ENCODE data around the gene PHF1. TPM values are rescaled to one million over a fixed set of nuclear protein-coding genes. Genes with fewer than 3 reads are reported as not detected.

Gene PHF1
- 12.5 to 19.8 TPM (median 15.7 TPM) in 5 replicates for total RNA-seq (2022; extraction: Qiagen RNA extraction; ENCODE audit: low read depth)

GRCh38 chr6:33410711-33411631 is at the start of gene PHF1:
TSS of gene PHF1 (plus strand) at chr6:33411014. CDS start at chr6:33412264, 1,250 bp downstream.

GRCh38 chr6:33391278-33391921 is 19.4 kb upstream of the PHF1 start, which contains the start of gene KIFC1:
TSS of gene KIFC1 (plus strand) at chr6:33391823. CDS start at chr6:33391986, 163 bp downstream.

GRCh38 chr6:33417903-33418689 is 7.3 kb downstream of the PHF1 start, which contains the start of gene CUTA:
TSS of gene CUTA (minus strand) at chr6:33418107. CDS start at chr6:33418000, 107 bp downstream.

GRCh38 chr6:33419580-33420490 is 9.0 kb downstream of the PHF1 start, which contains the start of gene SYNGAP1:
TSS of gene SYNGAP1 (plus strand) at chr6:33420065. CDS start at chr6:33420265, 200 bp downstream.

GRCh38 chr6:33454009-33454946 is 43.5 kb downstream of the PHF1 start, which contains the start of gene ZBTB9:
TSS of gene ZBTB9 (plus strand) at chr6:33454576. CDS start at chr6:33455101, 525 bp downstream.

Other genes with a start within 250 kb of the PHF1 start
- gene COL11A2, start 218.5 kb upstream of the PHF1 start, total RNA-seq (2022; extraction: Qiagen RNA extraction; ENCODE audit: low read depth) = 0.45 to 0.93 TPM (median 0.71 TPM) in 5 replicates
- gene RXRB, start 210.3 kb upstream of the PHF1 start, total RNA-seq (2022; extraction: Qiagen RNA extraction; ENCODE audit: low read depth) = 14.0 to 20.0 TPM (median 19.7 TPM) in 5 replicates
- 103 to 113 TPM (median 109 TPM) in 5 replicates for gene SLC39A7, start 210.1 kb upstream of the PHF1 start, total RNA-seq (2022; extraction: Qiagen RNA extraction; ENCODE audit: low read depth)
- gene HSD17B8, start 206.4 kb upstream of the PHF1 start, total RNA-seq (2022; extraction: Qiagen RNA extraction; ENCODE audit: low read depth) = 12.3 to 16.6 TPM (median 15.5 TPM) in 5 replicates
- gene RING1, start 202.5 kb upstream of the PHF1 start, total RNA-seq (2022; extraction: Qiagen RNA extraction; ENCODE audit: low read depth) = 19.3 to 26.3 TPM (median 23.1 TPM) in 5 replicates
- 15.1 to 17.6 TPM (median 15.5 TPM) in 5 replicates for gene VPS52, start 139.1 kb upstream of the PHF1 start, total RNA-seq (2022; extraction: Qiagen RNA extraction; ENCODE audit: low read depth)
- gene RPS18, start 138.9 kb upstream of the PHF1 start, total RNA-seq (2022; extraction: Qiagen RNA extraction; ENCODE audit: low read depth) = 2,539 to 2,848 TPM (median 2,622 TPM) in 5 replicates
- gene B3GALT4, start 133.9 kb upstream of the PHF1 start, total RNA-seq (2022; extraction: Qiagen RNA extraction; ENCODE audit: low read depth) = 0.38 to 0.91 TPM (median 0.81 TPM) in 5 replicates
- gene WDR46, start 121.8 kb upstream of the PHF1 start, total RNA-seq (2022; extraction: Qiagen RNA extraction; ENCODE audit: low read depth) = 50.1 to 58.6 TPM (median 53.8 TPM) in 5 replicates
- gene PFDN6, start 121.4 kb upstream of the PHF1 start, total RNA-seq (2022; extraction: Qiagen RNA extraction; ENCODE audit: low read depth) = 99.4 to 123 TPM (median 103 TPM) in 5 replicates
- 10.8 to 16.6 TPM (median 13.9 TPM) in 5 replicates for gene RGL2, start 112.1 kb upstream of the PHF1 start, total RNA-seq (2022; extraction: Qiagen RNA extraction; ENCODE audit: low read depth)
- gene TAPBP, start 96.9 kb upstream of the PHF1 start, total RNA-seq (2022; extraction: Qiagen RNA extraction; ENCODE audit: low read depth) = 35.4 to 40.0 TPM (median 38.7 TPM) in 5 replicates
- gene ZBTB22, start 93.3 kb upstream of the PHF1 start, total RNA-seq (2022; extraction: Qiagen RNA extraction; ENCODE audit: low read depth) = 2.5 to 3.6 TPM (median 3.2 TPM) in 5 replicates
- 35.4 to 36.9 TPM (median 35.9 TPM) in 5 replicates for gene DAXX, start 88.1 kb upstream of the PHF1 start, total RNA-seq (2022; extraction: Qiagen RNA extraction; ENCODE audit: low read depth)
- gene KIFC1, start 19.2 kb upstream of the PHF1 start, total RNA-seq (2022; extraction: Qiagen RNA extraction; ENCODE audit: low read depth) = 37.6 to 44.2 TPM (median 39.0 TPM) in 5 replicates
- gene CUTA, start 7.1 kb downstream of the PHF1 start, total RNA-seq (2022; extraction: Qiagen RNA extraction; ENCODE audit: low read depth) = 180 to 224 TPM (median 198 TPM) in 5 replicates
- gene SYNGAP1, start 9.1 kb downstream of the PHF1 start, total RNA-seq (2022; extraction: Qiagen RNA extraction; ENCODE audit: low read depth) = 3.6 to 4.7 TPM (median 3.9 TPM) in 5 replicates
- 9.9 to 12.4 TPM (median 11.5 TPM) in 5 replicates for gene ZBTB9, start 43.6 kb downstream of the PHF1 start, total RNA-seq (2022; extraction: Qiagen RNA extraction; ENCODE audit: low read depth)
- gene BAK1, start 169.3 kb downstream of the PHF1 start, total RNA-seq (2022; extraction: Qiagen RNA extraction; ENCODE audit: low read depth) = 36.4 to 43.8 TPM (median 41.0 TPM) in 5 replicates
- 33.8 to 49.1 TPM (median 43.2 TPM) in 5 replicates for gene ITPR3, start 210.3 kb downstream of the PHF1 start, total RNA-seq (2022; extraction: Qiagen RNA extraction; ENCODE audit: low read depth)

Measured in A549 treated with GW870086 at 1 μM for 4 hours (cell line).